Measurements from ENCODE around the gene SRD5A1.

- TF ChIP-seq RARB (CRISPR knock-in tag; IDR thresholded peaks at IDR 0.05) (no peak), ZNF565 (CRISPR knock-in tag; conservative IDR thresholded peaks at IDR 0.05; ENCODE audit: low read depth) (no peak), SNAI2 (CRISPR knock-in tag; IDR thresholded peaks at IDR 0.05) (no peak), PATZ1 (CRISPR knock-in tag; IDR thresholded peaks at IDR 0.05; ENCODE audit: borderline replicate concordance) (no peak), CSRNP3 (CRISPR knock-in tag; IDR thresholded peaks at IDR 0.05) (no peak), ZFP30 (CRISPR knock-in tag; IDR thresholded peaks at IDR 0.05) (no peak), CREB5 (CRISPR knock-in tag; IDR thresholded peaks at IDR 0.05; ENCODE audit: low read depth) (no peak), ISL1 (CRISPR knock-in tag; IDR thresholded peaks at IDR 0.05) (no peak), ZNF70 (CRISPR knock-in tag; IDR thresholded peaks at IDR 0.05) (no peak), OSR1 (CRISPR knock-in tag; IDR thresholded peaks at IDR 0.05) (no peak)
Measured at GRCh38 chr5:6681682-6682081, 48.4 kb downstream of the SRD5A1 start.

Data from SK-N-SH treated with all-trans-retinoic acid at 6 μM for 48 hours (cell line).